Activated naive CD8-positive, alpha-beta T cell treated with anti-CD3 and anti-CD28 coated beads, Interleukin-2, amount 10 ng/mL, durations not matched to agents 7 days and 5 days (primary cell): Measurements from ENCODE around the gene DCUN1D1. TPM values are rescaled to one million over a fixed set of nuclear protein-coding genes. Genes with fewer than 3 reads are reported as not detected.

Experiments
- ATAC-seq: fragments of 150-1000 bp; cut with Tn5 transposase; one replicate; pipeline ENCODE4 v1.10.0; 2021; ENCODE audit warnings: low read depth, moderate library complexity
- POLR2A ChIA-PET: fragments of 350-600 bp; sonication (Branson Sonifier 250); formaldehyde crosslinking; loops from one replicate; lab custom pipeline; 2021; ENCODE audit warnings: antibody characterized with exemption; lab: Charles Lee
- DNase-seq: peaks from one replicate; pipeline ENCODE4 v3.0.0; 2021
- H3K27ac Mint-ChIP-seq: one replicate; pipeline ENCODE4 v1.8.0; 2022; ENCODE audit warnings: mild to moderate bottlenecking, mixed read lengths
- H3K27me3 Mint-ChIP-seq: one replicate; pipeline ENCODE4 v1.8.0; 2022; ENCODE audit warnings: mild to moderate bottlenecking, moderate library complexity, mixed read lengths
- H3K36me3 Mint-ChIP-seq: one replicate; pipeline ENCODE4 v1.8.0; 2021; ENCODE audit warnings: mild to moderate bottlenecking, mixed read lengths
- H3K4me1 Mint-ChIP-seq: one replicate; pipeline ENCODE4 v1.8.0; 2021; ENCODE audit warnings: mixed read lengths
- H3K4me3 Mint-ChIP-seq: one replicate; pipeline ENCODE4 v1.8.0; 2022; ENCODE audit warnings: mild to moderate bottlenecking, moderate library complexity, mixed read lengths
- H3K9me3 Mint-ChIP-seq: one replicate; pipeline ENCODE4 v1.8.0; 2021; ENCODE audit warnings: mixed read lengths
- total RNA-seq, 2 experiments: library from RNA; stranded (reverse); gene quantifications; one replicate each; pipeline ENCODE4 v1.2.3, GENCODE V29; 2021

DCUN1D1 gene
- total RNA-seq = 10 to 100 TPM; 68.2 to 69.7 TPM

- DNase-seq = peak; percentile 91
- H3K4me3 Mint-ChIP-seq = peak within 1 kb of the TSS; percentile 97
- peaks cover 3% of the 10 kb centered on the region for H3K36me3 Mint-ChIP-seq
- no peaks in the 10 kb centered on the region for H3K27me3 Mint-ChIP-seq
- no peaks in the 10 kb centered on the region for H3K9me3 Mint-ChIP-seq
- peak; percentile 91 for ATAC-seq
- POLR2A ChIA-PET = interaction anchor here (0.9 to 2.3 kb wide), 6 partner anchors 9 to 119 kb away, joined by 3 to 7 read pairs (median 4); partner anchors contain the start of gene MCCC1
- H3K4me1 Mint-ChIP-seq = peaks cover 41% of the 10 kb centered on the region
- peak within 1 kb of the TSS; percentile 91 for H3K27ac Mint-ChIP-seq
Observed at GRCh38 chr3:182980204-182981037, at the start of gene DCUN1D1. Gene DCUN1D1, minus strand, starts transcription at chr3:182980538. Its CDS starts 49 bp downstream, at chr3:182980489.

GRCh38 chr3:183028416-183028815 lies 48.1 kb upstream of the DCUN1D1 start:
- no peak for ATAC-seq
- peaks cover 2% of the 10 kb centered on the region for H3K9me3 Mint-ChIP-seq
- no peaks in the 10 kb centered on the region for H3K27me3 Mint-ChIP-seq
- no peak for DNase-seq
- no peak overlapping the region for H3K4me3 Mint-ChIP-seq
- peaks cover 31% of the 10 kb centered on the region for H3K36me3 Mint-ChIP-seq
- H3K4me1 Mint-ChIP-seq = peaks cover 3% of the 10 kb centered on the region
- POLR2A ChIA-PET = interaction anchor here (0.6 kb wide), 1 partner anchor 346 kb away, joined by 4 read pairs; no protein-coding TSS in a partner anchor
- H3K27ac Mint-ChIP-seq = no peak overlapping the region

GRCh38 chr3:183027276-183027675 lies 46.9 kb upstream of the DCUN1D1 start:
- POLR2A ChIA-PET = interaction anchor here (0.5 to 0.7 kb wide), 2 partner anchors 14 to 71 kb away, joined by 3 read pairs; no protein-coding TSS in a partner anchor
- Mint-ChIP-seq H3K4me1 (peaks cover 3% of the 10 kb centered on the region), H3K27ac (no peak overlapping the region), H3K36me3 (peaks cover 35% of the 10 kb centered on the region), H3K9me3 (peaks cover 2% of the 10 kb centered on the region), H3K27me3 (no peaks in the 10 kb centered on the region), H3K4me3 (no peak overlapping the region)
- DNase-seq (no peak), ATAC-seq (no peak)

- DNase-seq = no peak
- H3K9me3 Mint-ChIP-seq = no peaks in the 10 kb centered on the region
- no peaks in the 10 kb centered on the region for H3K27me3 Mint-ChIP-seq
- H3K27ac Mint-ChIP-seq = no peak overlapping the region
- no peak for ATAC-seq
- H3K36me3 Mint-ChIP-seq = peaks cover 32% of the 10 kb centered on the region
- POLR2A ChIA-PET = no interaction called here
- no peak overlapping the region for H3K4me3 Mint-ChIP-seq
- H3K4me1 Mint-ChIP-seq = peaks cover 2% of the 10 kb centered on the region
Observed at GRCh38 chr3:183022936-183023516, 42.7 kb upstream of the DCUN1D1 start.

- ATAC-seq (peak; percentile 73), DNase-seq (no peak)
- POLR2A ChIA-PET = no interaction called here
- Mint-ChIP-seq H3K9me3 (no peaks in the 10 kb centered on the region), H3K27me3 (no peaks in the 10 kb centered on the region), H3K4me3 (no peak overlapping the region), H3K4me1 (peaks cover 2% of the 10 kb centered on the region), H3K36me3 (peaks cover 39% of the 10 kb centered on the region), H3K27ac (no peak overlapping the region)
Observed at GRCh38 chr3:183018421-183019192, 38.3 kb upstream of the DCUN1D1 start.

- H3K9me3 Mint-ChIP-seq = no peaks in the 10 kb centered on the region
- peaks cover 29% of the 10 kb centered on the region for H3K36me3 Mint-ChIP-seq
- no peaks in the 10 kb centered on the region for H3K27me3 Mint-ChIP-seq
- no peak overlapping the region for H3K27ac Mint-ChIP-seq
- ATAC-seq (no peak), DNase-seq (no peak)
- POLR2A ChIA-PET = no interaction called here
- H3K4me3 Mint-ChIP-seq = no peak overlapping the region
- H3K4me1 Mint-ChIP-seq = peaks cover 2% of the 10 kb centered on the region
Observed at GRCh38 chr3:183015185-183015584, 34.8 kb upstream of the DCUN1D1 start.

GRCh38 chr3:183013856-183014255 lies 33.5 kb upstream of the DCUN1D1 start:
- Mint-ChIP-seq H3K27ac (no peak overlapping the region), H3K36me3 (peaks cover 21% of the 10 kb centered on the region), H3K9me3 (no peaks in the 10 kb centered on the region), H3K4me3 (no peak overlapping the region), H3K27me3 (no peaks in the 10 kb centered on the region), H3K4me1 (peaks cover 2% of the 10 kb centered on the region)
- DNase-seq (no peak), ATAC-seq (no peak)
- POLR2A ChIA-PET = no interaction called here

GRCh38 chr3:183013074-183013473 lies 32.7 kb upstream of the DCUN1D1 start:
- DNase-seq (no peak), ATAC-seq (no peak)
- no peak overlapping the region for H3K27ac Mint-ChIP-seq
- no peaks in the 10 kb centered on the region for H3K9me3 Mint-ChIP-seq
- H3K4me1 Mint-ChIP-seq = peaks cover 2% of the 10 kb centered on the region
- no peak overlapping the region for H3K4me3 Mint-ChIP-seq
- H3K27me3 Mint-ChIP-seq = no peaks in the 10 kb centered on the region
- POLR2A ChIA-PET = no interaction called here
- H3K36me3 Mint-ChIP-seq = peaks cover 17% of the 10 kb centered on the region

- Mint-ChIP-seq H3K9me3 (no peaks in the 10 kb centered on the region), H3K27me3 (no peaks in the 10 kb centered on the region), H3K4me3 (no peak overlapping the region), H3K27ac (no peak overlapping the region), H3K4me1 (no peaks in the 10 kb centered on the region), H3K36me3 (peaks cover 3% of the 10 kb centered on the region)
- POLR2A ChIA-PET = no interaction called here
- DNase-seq = no peak
- no peak for ATAC-seq
Observed at GRCh38 chr3:183008800-183009199, 28.5 kb upstream of the DCUN1D1 start.

GRCh38 chr3:183008303-183008702 lies 28.0 kb upstream of the DCUN1D1 start:
- Mint-ChIP-seq H3K4me3 (no peak overlapping the region), H3K27ac (no peak overlapping the region), H3K36me3 (peaks cover 3% of the 10 kb centered on the region), H3K4me1 (no peaks in the 10 kb centered on the region), H3K27me3 (no peaks in the 10 kb centered on the region), H3K9me3 (no peaks in the 10 kb centered on the region)
- DNase-seq = no peak
- POLR2A ChIA-PET = no interaction called here
- no peak for ATAC-seq

- Mint-ChIP-seq H3K27me3 (no peaks in the 10 kb centered on the region), H3K9me3 (no peaks in the 10 kb centered on the region), H3K4me3 (no peak overlapping the region), H3K4me1 (no peaks in the 10 kb centered on the region), H3K36me3 (no peaks in the 10 kb centered on the region), H3K27ac (no peak overlapping the region)
- DNase-seq (no peak), ATAC-seq (no peak)
- POLR2A ChIA-PET = no interaction called here
Observed at GRCh38 chr3:183006396-183007002, 26.2 kb upstream of the DCUN1D1 start.

- POLR2A ChIA-PET = no interaction called here
Observed at GRCh38 chr3:182999767-183000166, 19.4 kb upstream of the DCUN1D1 start.

More at GRCh38 chr3:182999767-183000166, 19.4 kb upstream of the DCUN1D1 start:
- ATAC-seq = no peak
- H3K4me1 Mint-ChIP-seq = no peaks in the 10 kb centered on the region
- H3K27me3 Mint-ChIP-seq = peaks cover 11% of the 10 kb centered on the region
- peaks cover 2% of the 10 kb centered on the region for H3K36me3 Mint-ChIP-seq
- no peak for DNase-seq
- no peak overlapping the region for H3K4me3 Mint-ChIP-seq
- H3K9me3 Mint-ChIP-seq = peaks cover 4% of the 10 kb centered on the region
- H3K27ac Mint-ChIP-seq = no peak overlapping the region
